ENCODE data around the gene KBTBD13. TPM values are rescaled to one million over a fixed set of nuclear protein-coding genes. Genes with fewer than 3 reads are reported as not detected.
A peak's percentile ranks its signal among the peaks of the same experiment; 100 is the strongest.
"Not testable (repeated sequence)": the region's sequence is repeated elsewhere in the genome, so short reads cannot be mapped to it uniquely, and the experiment has no call there.

Gene KBTBD13
- polyA plus RNA-seq (ENCODE audit: insufficient read length in 12 of 12): 1 to 10 TPM in 7 of 12 donors, under 1 TPM in 3, not detected in 2; 0.59 to 2.9 (median 1.3) TPM
- long read RNA-seq, donor 1: 0 reads
- long read RNA-seq, donor 2, partial matches to known transcripts: 0 of 2 reads
- long read RNA-seq, donor 2, other reads (novel, unspliced or antisense): 0 of 2 reads
- long read RNA-seq, donor 3, partial matches to known transcripts: 0 of 2 reads
- long read RNA-seq, donor 3, other reads (novel, unspliced or antisense): 0 of 2 reads
- long read RNA-seq, donor 4: 0 reads
- long read RNA-seq, donor 5, transcript KBTBD13-201 (1 exons, 3,124 nt): major isoform, 8 of 8 reads
- long read RNA-seq, donor 5, partial matches to known transcripts: 0 of 8 reads
- long read RNA-seq, donor 5, other reads (novel, unspliced or antisense): 0 of 8 reads
- long read RNA-seq, donor 6, partial matches to known transcripts: 0 of 2 reads
- long read RNA-seq, donor 6, other reads (novel, unspliced or antisense): 0 of 2 reads
- long read RNA-seq, donor 7, partial matches to known transcripts: 0 of 2 reads
- long read RNA-seq, donor 7, other reads (novel, unspliced or antisense): 0 of 2 reads
- long read RNA-seq, donor 8, partial matches to known transcripts: 0 of 2 reads
- long read RNA-seq, donor 8, other reads (novel, unspliced or antisense): 0 of 2 reads
- long read RNA-seq, donor 9, partial matches to known transcripts: 0 of 2 reads
- long read RNA-seq, donor 9, other reads (novel, unspliced or antisense): 0 of 2 reads
- long read RNA-seq, donor 10, transcript KBTBD13-201 (1 exons, 3,124 nt): major isoform, 5 of 5 reads
- long read RNA-seq, donor 10, partial matches to known transcripts: 0 of 5 reads
- long read RNA-seq, donor 10, other reads (novel, unspliced or antisense): 0 of 5 reads
- long read RNA-seq, donor 11: 0 reads

DNA sequence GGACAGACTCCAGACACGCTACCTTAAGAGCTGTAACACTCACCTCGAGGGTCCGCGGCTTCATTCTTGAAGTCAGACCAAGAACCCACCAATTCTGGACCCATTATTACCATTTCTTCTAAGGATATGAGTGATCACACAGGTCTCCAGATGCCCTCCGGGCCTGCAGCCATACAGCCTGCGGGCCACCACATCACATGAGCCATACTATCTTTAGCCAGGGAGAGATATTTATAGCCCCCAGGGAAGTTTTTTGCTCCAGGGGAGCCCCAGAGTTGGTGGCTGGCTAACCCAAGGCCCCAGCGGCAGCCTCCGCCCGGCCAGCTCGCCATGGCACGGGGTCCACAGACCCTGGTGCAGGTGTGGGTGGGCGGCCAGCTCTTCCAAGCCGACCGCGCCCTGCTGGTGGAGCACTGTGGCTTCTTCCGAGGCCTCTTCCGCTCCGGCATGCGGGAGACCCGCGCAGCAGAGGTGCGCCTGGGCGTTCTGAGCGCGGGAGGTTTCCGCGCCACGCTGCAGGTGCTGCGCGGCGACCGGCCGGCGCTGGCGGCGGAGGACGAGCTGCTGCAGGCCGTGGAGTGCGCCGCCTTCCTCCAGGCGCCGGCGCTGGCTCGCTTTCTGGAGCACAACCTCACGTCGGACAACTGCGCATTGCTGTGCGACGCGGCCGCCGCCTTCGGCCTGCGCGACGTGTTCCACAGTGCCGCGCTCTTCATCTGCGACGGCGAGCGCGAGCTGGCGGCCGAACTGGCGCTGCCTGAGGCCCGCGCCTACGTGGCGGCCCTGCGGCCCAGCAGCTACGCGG lies at the start of gene KBTBD13:
TSS of gene KBTBD13 (plus strand) at position 261 of the 805 bp plus-strand sequence. CDS start at position 331, 70 bp downstream.
- DNase-seq: no peak

DNA sequence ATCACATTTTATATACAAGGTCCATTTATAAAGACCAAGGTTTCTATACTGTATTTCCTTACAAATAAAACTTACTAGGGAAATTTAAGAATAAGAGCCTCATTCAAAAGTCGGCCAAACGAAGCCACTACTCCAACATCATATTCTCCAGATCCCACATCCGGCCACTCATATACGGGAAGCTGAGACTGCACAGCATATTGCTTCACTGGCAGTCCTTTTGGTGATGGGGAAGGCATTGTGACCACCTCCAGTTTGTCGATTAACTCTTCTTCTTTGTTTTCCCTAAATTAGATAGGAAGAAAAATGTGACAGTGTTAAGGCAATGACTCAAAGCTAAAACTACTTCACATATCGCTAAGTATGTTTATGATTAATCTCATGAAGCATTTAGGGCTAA lies 49.8 kb upstream of the KBTBD13 start:
- no peak for DNase-seq

DNA sequence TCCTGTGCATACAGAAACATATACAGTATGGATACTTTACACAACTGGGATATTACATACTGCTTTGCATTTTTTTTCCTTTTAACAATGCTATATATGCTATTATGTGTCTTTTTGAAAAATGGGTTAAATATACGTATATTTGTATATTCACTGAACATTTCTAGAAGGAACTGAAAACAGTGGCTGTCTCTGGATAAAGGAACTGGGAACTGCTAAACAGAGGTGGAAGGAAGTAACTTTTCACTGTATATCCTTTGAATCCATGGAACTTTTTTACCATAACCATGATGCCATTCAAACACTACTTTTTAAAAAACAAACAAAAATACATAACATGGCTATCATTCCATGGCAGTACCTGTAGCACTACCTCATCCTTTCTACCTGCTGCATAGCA lies 49.0 kb upstream of the KBTBD13 start:
- DNase-seq: no peak

DNA sequence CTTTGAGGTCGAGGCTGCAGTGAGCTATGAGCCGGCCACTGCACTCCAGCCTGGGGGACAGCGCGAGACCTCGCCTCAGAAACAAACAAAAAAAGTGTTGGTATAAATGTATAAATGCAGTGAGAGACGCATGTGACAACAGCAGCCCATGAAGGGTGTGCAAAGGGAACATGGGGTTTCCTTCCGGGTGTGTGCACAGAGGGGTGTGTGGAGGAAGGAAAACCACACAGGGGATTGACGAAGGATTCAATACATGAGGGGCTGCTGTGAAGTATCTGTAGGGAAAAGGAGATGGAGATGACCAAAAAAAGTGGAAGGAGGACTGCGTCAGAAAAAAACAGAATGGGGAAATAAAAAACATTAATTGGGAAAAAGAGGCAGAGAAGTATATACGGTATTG lies 48.2 kb upstream of the KBTBD13 start:
- no peak for DNase-seq

DNA sequence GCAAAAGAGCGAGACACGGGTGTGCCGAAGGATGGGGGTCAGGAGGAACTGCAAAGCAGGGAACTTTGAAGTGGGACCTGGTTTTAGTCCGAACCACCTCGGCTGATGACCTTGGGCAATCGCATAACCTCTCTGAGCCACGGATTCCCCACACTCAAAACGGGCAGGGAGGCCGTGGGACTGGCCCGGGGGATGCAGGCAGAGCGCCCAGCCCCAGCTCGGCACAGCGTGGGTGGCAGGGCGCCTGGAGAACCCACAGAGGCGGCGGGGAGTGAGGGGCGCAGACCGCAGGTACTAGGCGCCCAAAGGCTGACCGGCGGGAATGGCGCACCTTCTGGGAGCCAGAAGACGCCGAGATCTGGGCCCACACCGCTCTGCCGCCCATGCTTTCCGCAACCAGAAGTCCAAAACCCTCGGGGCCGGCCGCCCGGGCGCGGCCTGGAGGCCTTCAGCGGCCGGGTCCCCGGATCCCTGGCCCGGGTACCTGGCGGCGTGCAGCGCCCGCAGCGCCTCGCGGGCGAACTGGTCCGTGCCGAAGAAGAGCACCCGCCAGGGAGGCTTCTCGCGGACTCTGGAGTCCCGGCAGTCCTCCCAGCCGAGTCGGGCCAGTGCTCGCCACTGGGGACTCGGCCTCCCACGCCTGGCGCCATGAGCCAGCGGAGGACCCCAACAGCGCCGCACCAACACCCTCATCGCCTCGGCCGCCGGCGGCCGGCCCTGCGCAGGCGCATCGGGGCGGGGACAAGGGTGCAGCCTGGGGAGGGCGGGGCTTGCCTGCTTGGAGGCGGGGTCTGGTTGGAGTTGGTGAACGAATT lies 47.4 kb upstream of the KBTBD13 start, which contains the start of gene MTFMT:
TSS of gene MTFMT (minus strand) at position 719 of the 815 bp plus-strand sequence. CDS start at position 693, 26 bp downstream.
- peak; percentile 85 for DNase-seq

DNA sequence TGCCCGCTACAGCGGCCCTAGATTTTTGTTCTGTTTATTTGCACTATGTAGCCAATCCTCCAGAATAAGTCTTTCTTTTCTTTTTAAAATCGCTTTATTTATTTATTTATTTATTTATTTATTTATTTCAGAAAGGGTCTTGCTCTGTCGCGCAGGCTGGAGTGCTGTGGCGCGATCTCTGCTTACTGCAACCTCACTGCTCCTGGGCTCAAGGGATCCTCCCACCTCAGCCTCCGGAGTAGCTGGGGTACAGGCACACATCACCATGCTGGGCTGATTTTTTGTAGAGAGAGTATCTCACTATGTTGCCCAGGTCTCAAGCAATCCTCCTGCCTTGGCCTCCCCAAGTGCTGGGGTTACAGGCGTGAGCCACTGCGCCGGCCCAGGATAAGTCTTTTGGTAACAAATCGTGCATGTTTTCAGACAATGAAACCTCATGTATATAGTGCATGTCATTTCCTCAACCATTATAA lies 46.8 kb upstream of the KBTBD13 start:
- DNase-seq: no peak

DNA sequence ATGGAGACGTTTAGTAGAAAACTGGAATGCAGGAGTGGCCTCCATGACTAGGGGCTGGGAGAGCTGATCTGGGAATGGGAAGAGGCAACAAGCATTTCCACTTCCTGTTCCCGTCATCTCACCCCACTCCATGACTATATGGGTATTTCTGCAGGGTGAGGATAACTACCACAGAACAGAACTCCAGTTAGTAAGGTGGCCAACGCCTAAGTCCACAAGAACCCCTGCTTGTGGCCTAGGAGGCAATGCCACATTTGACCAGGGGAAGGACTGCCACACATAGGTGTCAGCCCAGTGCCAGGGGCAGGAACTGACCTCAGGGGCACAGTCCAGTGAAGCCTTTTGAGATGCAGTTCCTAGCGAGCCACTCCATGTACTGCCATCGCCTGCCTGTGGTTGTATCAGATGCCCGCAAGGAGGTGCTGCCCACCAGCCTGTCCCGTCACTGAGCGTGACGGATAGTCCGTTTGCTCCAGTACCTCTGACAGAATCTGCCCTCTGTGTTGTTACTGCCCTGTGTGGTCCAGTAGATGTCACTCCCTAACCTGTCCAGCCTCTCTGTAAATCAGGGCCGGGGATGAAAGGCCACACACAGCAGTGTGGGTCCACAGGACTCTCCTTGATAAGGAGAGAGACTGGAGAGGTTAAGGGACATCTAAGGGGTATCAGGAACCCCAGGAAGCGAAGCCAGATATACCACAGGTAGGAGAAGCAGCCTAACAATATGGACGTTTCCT lies 43.6 kb upstream of the KBTBD13 start:
- no peak for DNase-seq

DNA sequence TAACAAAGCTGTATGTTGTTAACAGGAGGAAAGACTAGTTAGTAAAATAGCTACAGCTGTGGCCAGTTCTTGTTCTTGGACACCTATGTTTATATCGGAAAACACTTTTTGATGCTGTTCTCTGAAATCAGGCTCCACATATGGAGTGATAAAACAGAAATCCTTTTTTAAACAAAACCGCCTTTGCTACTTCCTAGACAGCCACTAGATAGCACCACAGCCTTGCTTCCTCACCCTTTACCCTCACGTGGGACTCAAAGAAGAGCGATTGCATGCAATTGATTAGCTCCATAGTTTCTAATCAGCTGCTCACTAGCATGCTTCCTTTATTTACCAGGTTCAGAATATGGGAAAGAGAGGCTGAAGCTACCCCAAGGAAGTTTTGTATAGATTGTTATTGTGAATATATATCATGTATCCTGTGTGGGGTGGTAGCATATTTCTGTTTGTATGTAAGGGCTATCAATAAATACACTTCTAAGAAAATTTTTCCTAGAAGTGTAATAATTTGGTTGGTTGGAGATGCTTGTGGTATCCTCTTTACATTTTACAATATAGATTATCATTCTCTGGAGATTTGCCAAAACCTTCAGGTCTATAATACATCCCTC lies 42.8 kb upstream of the KBTBD13 start:
- DNase-seq: no peak

DNA sequence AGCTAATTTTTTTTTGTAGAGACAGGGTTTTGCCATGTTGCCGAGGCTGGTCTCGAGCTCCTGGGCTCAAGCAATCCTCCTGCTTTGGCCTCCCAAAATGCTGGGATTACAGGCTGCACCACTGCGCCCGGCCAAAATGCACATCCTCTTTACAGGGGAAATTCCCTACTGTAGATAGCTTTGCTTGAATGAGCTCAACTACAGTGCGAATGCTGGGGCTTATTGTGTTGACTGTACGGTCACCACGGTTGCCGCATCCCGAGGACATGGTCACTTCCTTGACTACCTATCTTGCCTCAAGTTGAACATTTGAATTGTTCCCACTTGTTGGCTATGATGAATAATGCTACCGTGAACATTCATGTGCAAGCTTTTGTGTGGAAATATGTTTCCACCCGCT lies 41.8 kb upstream of the KBTBD13 start:
- DNase-seq: no peak

DNA sequence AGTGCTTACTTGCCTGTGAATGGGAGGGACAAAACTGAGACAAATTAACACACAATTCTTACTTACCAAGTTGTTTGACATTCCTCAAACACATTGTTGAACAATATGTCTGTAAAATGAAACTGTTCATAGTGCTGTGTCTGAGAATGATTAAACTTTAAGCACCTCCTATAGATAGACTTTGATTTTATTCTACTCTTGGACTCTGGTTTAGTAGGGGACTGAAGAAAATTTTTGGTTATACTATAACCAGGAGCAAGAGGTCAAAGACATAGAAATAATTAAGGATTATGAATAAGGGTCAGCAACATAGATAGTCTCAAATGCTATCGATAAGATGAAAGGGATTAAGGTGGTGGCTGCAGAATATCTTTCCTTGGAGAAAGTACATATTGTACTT lies 39.2 kb upstream of the KBTBD13 start:
- no peak for DNase-seq

DNA sequence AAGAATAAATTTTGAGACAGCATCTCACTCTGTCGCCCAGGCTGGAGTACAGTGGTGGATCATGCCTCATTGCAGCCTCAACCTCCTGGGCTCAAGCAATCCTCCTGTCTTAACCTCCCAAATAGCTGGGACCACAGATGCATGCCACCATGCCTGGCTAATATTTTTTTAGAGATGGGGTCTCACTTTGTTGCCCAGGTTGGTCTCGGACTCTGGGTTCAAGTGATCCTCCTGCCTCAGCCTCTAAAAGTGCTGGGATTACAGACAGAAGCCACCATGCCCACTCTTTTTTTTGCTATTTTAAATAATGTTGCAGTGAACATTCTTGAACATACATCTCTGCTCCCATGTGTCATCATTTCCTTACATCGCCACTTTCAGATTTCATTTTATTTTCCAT lies 38.1 kb upstream of the KBTBD13 start:
- no peak for DNase-seq

DNA sequence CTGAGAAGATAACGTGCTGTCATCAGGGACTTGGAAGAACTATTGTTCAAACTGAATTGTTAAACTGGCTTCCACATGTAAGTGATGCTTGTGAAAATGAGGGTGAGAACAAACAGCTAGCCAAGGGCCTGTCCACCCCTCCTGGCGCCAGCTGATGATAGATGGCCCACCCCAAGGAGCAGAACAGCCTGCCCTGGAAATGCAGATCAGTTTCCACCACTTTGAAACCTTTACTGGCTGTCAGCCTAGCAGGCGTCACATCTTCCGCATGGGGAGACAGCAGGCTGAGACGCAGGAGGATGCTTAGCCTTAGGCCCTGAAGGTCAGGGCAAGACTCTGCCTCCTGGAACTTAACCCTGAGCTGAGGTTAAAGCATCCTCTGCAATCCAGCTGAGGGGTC lies 37.7 kb upstream of the KBTBD13 start:
- no peak for DNase-seq

DNA sequence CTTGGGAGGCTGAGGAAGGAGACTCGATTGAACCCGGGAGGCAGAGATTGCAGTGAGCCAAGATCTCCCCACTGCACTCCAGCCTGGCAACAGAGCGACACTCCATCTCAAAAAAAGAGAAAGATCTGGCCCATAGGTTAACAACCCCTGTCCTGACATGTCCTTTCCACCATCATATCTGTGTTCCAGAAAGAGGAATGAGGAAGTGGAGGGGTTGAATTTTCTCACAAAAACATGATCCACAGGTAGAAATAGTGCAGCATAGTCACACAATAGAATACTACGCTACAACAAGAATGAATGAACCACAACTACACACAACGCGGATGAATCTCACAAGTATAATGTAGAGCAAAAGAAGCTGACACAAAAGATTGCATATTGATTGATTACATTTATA lies 36.1 kb upstream of the KBTBD13 start:
- DNase-seq: no peak

DNA sequence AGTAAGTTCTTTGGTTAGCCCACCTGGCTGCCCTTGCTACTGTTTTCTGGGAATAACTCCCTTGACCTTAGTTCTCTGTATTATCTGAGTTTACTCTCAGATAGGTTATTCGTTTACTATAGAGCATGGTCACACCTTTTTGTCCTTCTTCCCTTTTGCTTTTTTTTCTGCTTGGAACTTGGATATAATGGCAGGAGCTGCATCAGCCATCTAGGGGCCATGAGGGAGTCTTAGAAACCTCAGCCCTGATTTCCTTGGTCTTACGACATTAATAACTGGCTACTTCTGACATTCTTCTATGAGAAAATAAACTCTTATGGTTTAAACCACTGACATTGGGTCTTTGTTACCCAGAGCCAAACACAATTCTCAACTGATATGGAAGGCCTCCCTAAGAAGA lies 34.8 kb upstream of the KBTBD13 start:
- DNase-seq: no peak

DNA sequence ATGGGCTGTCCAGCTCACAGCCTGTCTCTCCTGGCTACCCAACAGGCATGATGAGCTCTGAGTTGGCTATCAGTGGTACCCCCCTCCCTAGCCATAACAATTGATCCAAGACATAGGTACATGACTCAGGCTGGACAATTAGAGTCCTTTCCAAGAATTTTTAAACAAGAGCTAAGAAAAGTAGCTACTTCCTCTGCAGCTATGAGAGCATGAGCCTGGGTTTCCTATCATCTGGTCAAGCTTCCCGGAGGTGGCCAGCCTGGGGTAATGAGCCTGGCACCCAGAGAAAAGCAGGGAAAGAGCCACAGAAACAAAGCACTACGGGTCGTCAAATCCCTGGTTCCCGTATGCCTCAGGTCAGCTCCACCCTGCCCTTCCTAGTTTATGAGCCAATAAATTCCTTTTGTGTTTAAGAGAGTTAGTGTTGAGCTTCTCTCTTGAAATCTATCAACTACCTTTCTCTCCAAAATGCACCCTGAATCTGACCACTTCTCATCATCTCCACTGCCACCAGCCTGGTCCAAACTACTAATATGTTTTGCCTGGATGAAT lies 33.7 kb upstream of the KBTBD13 start:
- no peak for DNase-seq

DNA sequence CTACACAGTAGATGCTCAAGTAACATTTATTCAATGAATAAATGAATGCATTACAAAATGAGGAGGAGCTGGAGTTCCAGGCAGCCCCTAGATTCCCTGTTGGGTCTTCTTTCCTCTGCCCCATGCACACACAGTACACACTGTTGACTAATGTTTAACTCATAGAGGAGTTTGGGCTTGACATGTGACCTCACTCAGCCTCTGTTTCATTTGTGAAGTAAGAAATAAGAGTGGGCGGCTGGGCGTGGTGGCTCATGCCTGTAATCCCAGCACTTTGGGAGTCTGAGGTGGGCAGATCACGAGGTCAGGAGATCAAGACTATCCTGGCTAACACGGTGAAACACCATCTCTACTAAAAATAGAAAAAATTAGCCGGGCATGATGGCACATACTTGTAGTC lies 32.3 kb upstream of the KBTBD13 start:
- DNase-seq: not testable (repeated sequence)

DNA sequence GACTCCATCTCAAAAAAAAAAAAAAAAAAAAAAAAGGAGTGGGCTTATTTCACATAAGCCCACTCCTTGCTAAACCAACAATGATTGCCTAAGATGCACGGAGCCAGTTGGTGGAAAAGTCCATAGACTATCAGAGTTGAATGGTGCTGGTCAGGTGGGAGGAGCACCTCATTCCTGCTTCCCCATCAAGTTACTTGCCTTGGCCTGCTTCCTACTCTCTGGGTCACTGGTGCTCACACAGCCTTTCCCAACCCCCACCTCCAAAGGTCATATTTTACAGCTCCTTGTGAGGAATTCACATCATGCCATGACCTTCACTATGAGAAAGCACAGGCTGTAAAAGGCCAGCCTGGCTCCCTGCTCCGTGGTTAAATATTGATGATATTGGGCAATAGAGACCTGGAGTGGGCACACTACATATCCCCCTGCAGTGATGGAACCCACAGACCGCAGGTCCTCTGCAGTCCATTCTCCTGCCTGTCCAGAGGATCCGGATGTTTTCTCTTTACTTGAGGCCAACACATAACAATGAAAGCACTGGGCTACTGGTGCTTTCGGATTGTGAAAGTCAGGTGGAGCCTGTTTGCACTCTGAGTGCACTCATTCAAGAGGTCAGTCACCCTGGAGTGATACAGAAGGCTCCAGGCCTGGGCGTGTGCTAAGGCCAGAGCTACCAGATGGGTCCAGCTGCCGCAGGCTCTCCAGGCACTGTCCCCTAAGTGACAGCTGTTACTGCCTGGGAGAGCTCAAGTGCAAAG lies 31.6 kb upstream of the KBTBD13 start, which contains the start of gene SLC51B:
TSS of gene SLC51B (plus strand) at position 664 of the 758 bp plus-strand sequence. CDS start 4,618 bp downstream, outside the sequence.
- no peak for DNase-seq

DNA sequence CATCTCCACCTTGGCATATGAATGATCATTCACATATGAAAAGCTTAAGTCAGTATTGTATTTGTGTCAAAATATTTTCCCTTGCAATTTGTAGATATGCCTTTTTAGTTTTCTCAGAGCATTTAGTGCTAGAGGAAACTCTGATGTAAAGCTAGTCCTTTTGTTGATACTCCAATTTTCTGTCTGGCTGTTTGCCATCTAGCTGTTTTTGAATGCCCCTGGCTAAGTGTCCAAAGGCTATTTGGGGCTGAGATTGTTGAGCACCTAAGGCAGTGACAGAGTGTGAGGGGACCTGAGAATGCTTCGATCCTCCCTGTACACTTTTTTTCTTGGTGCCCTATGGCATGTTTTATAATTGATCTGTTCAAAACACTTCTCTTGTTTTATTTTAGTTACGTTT lies 28.3 kb upstream of the KBTBD13 start:
- no peak for DNase-seq
